Natural killer cell (primary cell): ENCODE results near the gene MEST. TPM values are rescaled to one million over a fixed set of nuclear protein-coding genes. Genes with fewer than 3 reads are reported as not detected.
"Not testable (repeated sequence)": the region's sequence is repeated elsewhere in the genome, so short reads cannot be mapped to it uniquely, and the experiment has no call there.

Source experiments
- ATAC-seq, 3 donors: fragments of 150-1000 bp in 2 of 3; fragments of 200-7000 bp in 1 of 3; cut with Tn5 transposase; 1 replicate in 1 of 3; 2 replicates in 2 of 3; pipeline ENCODE4 v1.10.0; 2021; ENCODE audit warnings: mild to moderate bottlenecking in 2 of 3, moderate library complexity in 2 of 3
- DNase-seq, 2 donors: peaks; one replicate each; pipeline versions ENCODE4 v3.0.0 to v3.0.0-alpha.2; 2013 to 2021; ENCODE audit warnings: mixed read lengths in 1 of 2
- H3K27ac ChIP-seq: one replicate; pipeline ENCODE4 v1.5.1; 2013; ENCODE audit warnings: mild to moderate bottlenecking, low read length
- H3K27me3 ChIP-seq: one replicate; pipeline ENCODE4 v1.6.1; 2013; ENCODE audit warnings: low read length; ENCODE audit not compliant: control insufficient read depth, insufficient read depth
- H3K36me3 ChIP-seq: one replicate; pipeline ENCODE4 v1.6.1; 2013; ENCODE audit warnings: low read length; ENCODE audit not compliant: control insufficient read depth, insufficient read depth
- H3K4me1 ChIP-seq: one replicate; pipeline ENCODE4 v1.6.1; 2013; ENCODE audit warnings: low read length; ENCODE audit not compliant: control insufficient read depth, insufficient read depth
- H3K4me3 ChIP-seq: one replicate; pipeline ENCODE4 v1.5.1; 2013; ENCODE audit warnings: low read length
- H3K9me3 ChIP-seq: one replicate; pipeline ENCODE4 v1.6.1; 2013; ENCODE audit warnings: low read length; ENCODE audit not compliant: control insufficient read depth, insufficient read depth
- H3K27ac Mint-ChIP-seq, 2 donors: one replicate each; pipeline ENCODE4 v1.8.0; 2022; ENCODE audit warnings: mild to moderate bottlenecking in 2 of 2, mixed read lengths in 2 of 2, moderate library complexity in 1 of 2
- H3K27me3 Mint-ChIP-seq, 2 donors: one replicate each; pipeline ENCODE4 v1.8.0; 2022; ENCODE audit warnings: low read depth in 2 of 2, mixed read lengths in 2 of 2
- H3K36me3 Mint-ChIP-seq: one replicate; pipeline ENCODE4 v1.8.0; 2022; ENCODE audit warnings: mixed read lengths
- H3K4me1 Mint-ChIP-seq, 2 donors: one replicate each; pipeline ENCODE4 v1.8.0; 2022; ENCODE audit warnings: mixed read lengths in 2 of 2
- H3K4me3 Mint-ChIP-seq: one replicate; pipeline ENCODE4 v1.8.0; 2022; ENCODE audit warnings: mild to moderate bottlenecking, moderate library complexity, mixed read lengths
- H3K9me3 Mint-ChIP-seq, 2 donors: one replicate each; pipeline ENCODE4 v1.8.0; 2022; ENCODE audit warnings: mixed read lengths in 2 of 2
- WGBS: methylation state at CpG from one replicate; pipeline ENCODE4 v1.1.7; 2013; ENCODE audit warnings: missing lambda C conversion rate; ENCODE audit not compliant: insufficient coverage; 5-methylcytosine and 5-hydroxymethylcytosine counted together
- intact Hi-C: fragments of 100-400 bp; cut with micrococcal nuclease; formaldehyde crosslinking; loops from one replicate; pipeline ENCODE4 v1.14.2; 2022
- total RNA-seq, 4 donors: library from RNA; stranded (reverse); fragments of 120-200 nt in 1 of 4; gene quantifications; one replicate each; pipeline versions ENCODE4 v1.2.3 to v1.2.4, GENCODE V29; 2013 to 2022
- TF ChIP-seq, protein P1 (sequence below): fragments of 200-600 bp; IDR thresholded peaks from one replicate; pipeline ENCODE4 v1.8.0; 2022; ENCODE audit warnings: antibody characterized with exemption

The MEST gene
- total RNA-seq, 3 donors from 2014 or later (not counting 1 experiment from before 2014, with no cell fraction given), result 0.55 to 2.2 (median 0.70) TPM

GRCh38 chr7:130529417-130529816 is 37.5 kb downstream of the MEST start:
- Histone ChIP-seq H3K36me3 (no peaks in the 10 kb centered on the region), H3K4me3 (no peak overlapping the region), H3K27me3 (no peaks in the 10 kb centered on the region), H3K9me3 (no peaks in the 10 kb centered on the region), H3K27ac (no peak overlapping the region), H3K4me1 (no peaks in the 10 kb centered on the region)
- 96% methylated on average over 2 of the region's 2 CpGs for WGBS
- TF ChIP-seq, protein P1, sequence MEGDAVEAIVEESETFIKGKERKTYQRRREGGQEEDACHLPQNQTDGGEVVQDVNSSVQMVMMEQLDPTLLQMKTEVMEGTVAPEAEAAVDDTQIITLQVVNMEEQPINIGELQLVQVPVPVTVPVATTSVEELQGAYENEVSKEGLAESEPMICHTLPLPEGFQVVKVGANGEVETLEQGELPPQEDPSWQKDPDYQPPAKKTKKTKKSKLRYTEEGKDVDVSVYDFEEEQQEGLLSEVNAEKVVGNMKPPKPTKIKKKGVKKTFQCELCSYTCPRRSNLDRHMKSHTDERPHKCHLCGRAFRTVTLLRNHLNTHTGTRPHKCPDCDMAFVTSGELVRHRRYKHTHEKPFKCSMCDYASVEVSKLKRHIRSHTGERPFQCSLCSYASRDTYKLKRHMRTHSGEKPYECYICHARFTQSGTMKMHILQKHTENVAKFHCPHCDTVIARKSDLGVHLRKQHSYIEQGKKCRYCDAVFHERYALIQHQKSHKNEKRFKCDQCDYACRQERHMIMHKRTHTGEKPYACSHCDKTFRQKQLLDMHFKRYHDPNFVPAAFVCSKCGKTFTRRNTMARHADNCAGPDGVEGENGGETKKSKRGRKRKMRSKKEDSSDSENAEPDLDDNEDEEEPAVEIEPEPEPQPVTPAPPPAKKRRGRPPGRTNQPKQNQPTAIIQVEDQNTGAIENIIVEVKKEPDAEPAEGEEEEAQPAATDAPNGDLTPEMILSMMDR, result no peak
- DNase-seq, result no peak
- no peak for ATAC-seq
- Mint-ChIP-seq H3K27ac (peak overlapping the region in 1 of 2 donors; percentile 1), H3K27me3 (no peaks in the 10 kb centered on the region), H3K4me3 (no peak overlapping the region), H3K36me3 (no peaks in the 10 kb centered on the region), H3K9me3 (no peaks in the 10 kb centered on the region), H3K4me1 (peaks cover 0 to 10% of the 10 kb centered on the region in 2 donors)
- intact Hi-C loops, result no loop called here

GRCh38 chr7:130537894-130538293 is 46.0 kb downstream of the MEST start:
- H3K9me3 Mint-ChIP-seq, DNase-seq, intact Hi-C loops, ATAC-seq, H3K9me3 ChIP-seq, H3K4me3 Mint-ChIP-seq, H3K36me3 ChIP-seq, H3K36me3 Mint-ChIP-seq, H3K4me3 ChIP-seq, H3K27me3 Mint-ChIP-seq, H3K27ac ChIP-seq, H3K27me3 ChIP-seq, H3K4me1 ChIP-seq, H3K4me1 Mint-ChIP-seq, H3K27ac Mint-ChIP-seq: not testable (repeated sequence)
- 84% methylated on average over 6 of the region's 6 CpGs for WGBS

DNA sequence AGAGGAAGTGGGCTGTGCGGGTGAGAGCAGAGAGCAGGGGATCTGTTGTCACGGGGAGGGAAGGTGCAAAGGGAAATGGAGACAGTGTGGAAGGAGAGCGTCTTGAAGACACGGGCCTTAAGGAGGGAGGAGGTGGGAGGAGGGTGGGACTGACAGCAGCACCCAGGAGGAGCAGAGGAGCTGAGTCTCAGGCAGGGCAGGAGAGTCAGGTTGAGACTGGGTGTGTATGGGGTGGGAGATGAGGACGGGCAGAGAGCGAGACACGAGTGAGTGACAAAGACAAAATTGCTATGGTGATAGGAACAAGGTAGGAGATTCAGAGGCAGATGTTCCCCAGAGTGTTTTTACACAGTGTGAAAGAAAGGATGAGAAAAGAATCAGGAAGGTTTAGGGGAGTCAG is 49.4 kb downstream of the MEST start:
- H3K27ac Mint-ChIP-seq, ATAC-seq, H3K36me3 ChIP-seq, H3K27me3 Mint-ChIP-seq, H3K4me1 Mint-ChIP-seq, H3K4me3 Mint-ChIP-seq, H3K27ac ChIP-seq, H3K9me3 Mint-ChIP-seq, H3K9me3 ChIP-seq, intact Hi-C loops, H3K4me1 ChIP-seq, H3K27me3 ChIP-seq, DNase-seq, H3K36me3 Mint-ChIP-seq, H3K4me3 ChIP-seq: not testable (repeated sequence)
- 86% methylated on average over 7 of the region's 7 CpGs for WGBS

- not testable (repeated sequence) for H3K4me1 Mint-ChIP-seq, DNase-seq
- WGBS, result 90% methylated on average over 4 of the region's 4 CpGs
These were observed 50.4 kb downstream of the MEST start for GRCh38 chr7:130542297-130542696.

DNA sequence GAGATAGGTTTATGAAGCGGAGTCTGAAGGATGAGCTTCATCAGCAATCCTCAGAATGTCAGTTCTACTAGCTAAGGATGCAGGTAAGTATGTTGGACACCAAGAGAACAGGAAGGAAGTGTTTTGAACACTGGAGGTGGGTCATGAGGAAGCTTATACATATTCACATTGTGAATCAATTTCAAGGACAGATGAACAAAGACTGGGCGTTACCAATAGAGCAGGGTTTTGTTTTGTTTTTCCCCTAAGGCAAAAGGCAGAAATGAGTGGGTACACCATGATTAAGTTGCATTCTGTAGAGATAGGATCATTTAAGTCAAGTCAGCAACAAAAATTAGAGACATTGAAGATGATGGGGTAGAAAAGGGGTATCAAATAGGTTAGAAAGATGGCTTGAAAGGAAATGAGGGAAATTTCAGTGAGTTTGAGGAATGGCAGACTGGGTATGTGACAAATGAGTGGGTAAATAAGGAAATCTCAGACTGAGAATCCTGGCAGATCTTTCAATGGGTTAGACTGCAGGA is 51.7 kb downstream of the MEST start:
- no peaks in the 10 kb centered on the region for H3K4me1 Mint-ChIP-seq
- H3K27ac Mint-ChIP-seq, result no peak overlapping the region
- H3K27me3 Mint-ChIP-seq, result no peaks in the 10 kb centered on the region
- Histone ChIP-seq H3K9me3 (no peaks in the 10 kb centered on the region), H3K27ac (no peak overlapping the region), H3K36me3 (peaks cover 3% of the 10 kb centered on the region), H3K27me3 (no peaks in the 10 kb centered on the region), H3K4me3 (no peak overlapping the region), H3K4me1 (no peaks in the 10 kb centered on the region)
- ATAC-seq, result no peak
- 100% methylated on average over 2 of the region's 2 CpGs for WGBS
- no peak overlapping the region for H3K4me3 Mint-ChIP-seq
- intact Hi-C loops, result no loop called here
- DNase-seq, result no peak
- no peaks in the 10 kb centered on the region for H3K36me3 Mint-ChIP-seq
- no peaks in the 10 kb centered on the region for H3K9me3 Mint-ChIP-seq
- TF ChIP-seq, protein P1, result no peak

More at GRCh38 chr7:130542297-130542696, 50.4 kb downstream of the MEST start:
- intact Hi-C loops, H3K4me1 ChIP-seq, H3K36me3 ChIP-seq, H3K36me3 Mint-ChIP-seq, H3K9me3 Mint-ChIP-seq, H3K27me3 ChIP-seq, H3K27me3 Mint-ChIP-seq, H3K27ac Mint-ChIP-seq, H3K27ac ChIP-seq, H3K4me3 ChIP-seq, H3K4me3 Mint-ChIP-seq, H3K9me3 ChIP-seq: not testable (repeated sequence)
- peak in 1 of 3 donors; percentile 31 for ATAC-seq
